ENCODE results near the gene UGT1A4. TPM values are rescaled to one million over a fixed set of nuclear protein-coding genes. Genes with fewer than 3 reads are reported as not detected.

Gene UGT1A4
- total RNA-seq, 1 experiment from 2014 or later: not detected

DNA sequence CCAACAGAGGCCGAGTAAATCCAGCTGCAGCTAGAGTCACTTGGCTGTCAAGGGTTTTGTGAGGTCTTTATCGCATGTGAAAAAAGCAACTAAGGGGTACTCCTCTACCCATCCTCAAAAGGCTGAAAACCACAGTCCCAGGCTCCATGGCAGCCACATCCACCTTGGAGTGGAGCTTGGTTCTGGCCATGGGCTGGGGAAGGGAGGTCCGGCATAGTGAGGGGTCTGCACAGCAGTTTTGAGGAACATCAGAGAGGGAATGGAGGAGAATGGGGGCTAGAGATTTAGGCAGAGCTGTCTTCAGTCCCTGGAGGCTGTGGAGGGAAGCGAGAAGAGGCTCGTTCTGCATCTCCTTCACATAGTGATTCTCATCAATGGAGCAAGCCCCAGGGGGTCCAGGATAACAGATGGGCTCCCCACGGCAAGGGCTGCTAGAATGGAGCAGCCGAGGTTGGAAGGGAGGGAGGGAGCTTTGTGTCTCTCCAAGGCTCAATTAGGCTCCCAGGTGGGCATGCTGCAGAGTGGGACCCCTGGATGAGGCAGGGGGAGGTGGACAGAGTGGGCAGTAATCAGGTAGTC is 80.6 kb downstream of the UGT1A4 start:
- H3K36me3 ChIP-seq (replicated peaks; ENCODE audit: control insufficient read depth, insufficient read depth, low read length): no peaks in the 10 kb centered on the region
- H3K4me3 ChIP-seq (ENCODE audit: insufficient read depth, low read depth, low read length): no peak overlapping the region
- DNase-seq: peak; percentile 22
- no peaks in the 10 kb centered on the region for H3K27me3 ChIP-seq (ENCODE audit: control insufficient read depth, insufficient read depth, low read length)

DNA sequence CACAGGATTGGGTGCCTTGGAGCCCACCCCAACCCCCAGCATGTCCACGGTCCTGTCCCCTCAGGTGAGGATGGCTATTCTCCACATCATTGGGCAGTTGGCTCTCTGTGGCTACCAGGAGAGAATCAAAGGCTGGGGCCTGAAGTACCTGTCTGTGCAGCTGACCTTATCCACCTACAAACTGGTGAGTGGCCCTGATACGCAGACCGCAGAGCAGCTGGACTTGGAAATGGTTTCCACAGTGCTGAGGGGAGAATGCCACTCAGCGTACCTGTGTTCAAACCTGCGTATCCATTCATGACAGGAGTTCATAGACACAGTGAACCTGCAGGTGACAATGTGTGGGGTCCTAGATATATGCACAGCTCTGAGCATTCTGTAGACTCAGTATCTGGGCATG is 81.2 kb downstream of the UGT1A4 start:
- H3K27me3 ChIP-seq (ENCODE audit: control insufficient read depth, insufficient read depth, low read length): no peaks in the 10 kb centered on the region

DNA sequence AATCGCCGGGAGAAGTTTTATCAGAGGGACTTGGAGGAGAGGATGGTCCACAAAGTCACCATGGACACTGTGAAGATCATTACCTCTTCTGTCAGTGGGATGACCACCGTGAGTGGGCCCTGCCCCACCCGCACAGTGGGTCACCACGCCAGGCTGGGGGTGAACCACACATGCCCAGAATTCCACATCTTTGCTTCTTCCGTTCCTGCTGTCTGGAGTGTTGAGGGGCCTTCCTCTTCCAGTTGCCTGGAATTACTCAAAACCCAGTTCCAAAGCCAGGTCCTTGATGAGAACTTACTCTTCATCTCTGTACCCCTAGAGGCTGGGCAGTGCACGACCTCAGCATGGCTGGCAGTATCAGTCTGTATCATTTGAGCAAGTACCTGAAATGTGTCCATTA is 81.7 kb downstream of the UGT1A4 start:
- DNase-seq: peak; percentile 8
- no peaks in the 10 kb centered on the region for H3K27me3 ChIP-seq (ENCODE audit: control insufficient read depth, insufficient read depth, low read length)
- no peak overlapping the region for H3K4me3 ChIP-seq (ENCODE audit: insufficient read depth, low read depth, low read length)
- no peaks in the 10 kb centered on the region for H3K36me3 ChIP-seq (replicated peaks; ENCODE audit: control insufficient read depth, insufficient read depth, low read length)

More for the DNA sequence above, 81.2 kb downstream of the UGT1A4 start:
- no peak overlapping the region for H3K4me3 ChIP-seq (ENCODE audit: insufficient read depth, low read depth, low read length)
- H3K36me3 ChIP-seq (replicated peaks; ENCODE audit: control insufficient read depth, insufficient read depth, low read length): no peaks in the 10 kb centered on the region
- no peak for DNase-seq

DNA sequence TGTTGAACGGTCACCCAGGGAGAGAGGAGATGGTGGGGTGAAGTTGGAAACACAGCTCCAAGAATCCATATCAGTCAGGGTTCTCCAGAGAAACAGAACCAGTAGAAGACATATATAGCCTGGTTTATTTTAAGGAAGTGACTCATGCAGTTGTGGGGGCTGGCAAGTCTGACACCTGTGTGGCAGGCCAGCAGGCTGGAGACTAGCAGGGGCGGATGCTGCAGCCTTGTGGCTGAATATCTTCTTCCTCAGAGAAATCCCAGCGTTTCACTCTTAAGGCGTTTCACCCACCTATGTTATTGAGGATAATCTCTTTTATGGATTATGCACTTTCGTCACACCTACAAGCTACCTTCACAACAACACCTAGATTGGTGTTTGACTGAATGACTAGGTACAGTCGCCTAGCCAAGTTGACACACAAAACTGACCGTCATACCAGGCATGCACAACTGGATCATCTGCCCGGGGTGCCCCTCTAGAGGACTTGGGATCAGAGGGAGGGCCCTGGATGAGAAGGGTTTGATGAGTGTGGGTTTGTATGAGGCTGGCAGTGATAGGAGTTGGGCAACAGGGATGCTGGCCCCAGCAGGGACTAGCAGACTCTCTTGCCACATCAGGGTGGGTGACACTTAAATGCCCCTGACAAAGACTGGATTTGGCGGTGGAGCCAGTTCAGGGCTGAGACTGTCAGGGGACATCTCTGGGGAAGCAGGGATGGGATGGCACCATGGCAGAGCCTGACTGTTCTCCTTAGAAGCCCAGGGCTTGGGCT is 83.0 kb downstream of the UGT1A4 start:
- no peak overlapping the region for H3K4me3 ChIP-seq (ENCODE audit: insufficient read depth, low read depth, low read length)
- H3K27me3 ChIP-seq (ENCODE audit: control insufficient read depth, insufficient read depth, low read length): no peaks in the 10 kb centered on the region
- peak; percentile 8 for DNase-seq
- H3K36me3 ChIP-seq (replicated peaks; ENCODE audit: control insufficient read depth, insufficient read depth, low read length): no peaks in the 10 kb centered on the region

DNA sequence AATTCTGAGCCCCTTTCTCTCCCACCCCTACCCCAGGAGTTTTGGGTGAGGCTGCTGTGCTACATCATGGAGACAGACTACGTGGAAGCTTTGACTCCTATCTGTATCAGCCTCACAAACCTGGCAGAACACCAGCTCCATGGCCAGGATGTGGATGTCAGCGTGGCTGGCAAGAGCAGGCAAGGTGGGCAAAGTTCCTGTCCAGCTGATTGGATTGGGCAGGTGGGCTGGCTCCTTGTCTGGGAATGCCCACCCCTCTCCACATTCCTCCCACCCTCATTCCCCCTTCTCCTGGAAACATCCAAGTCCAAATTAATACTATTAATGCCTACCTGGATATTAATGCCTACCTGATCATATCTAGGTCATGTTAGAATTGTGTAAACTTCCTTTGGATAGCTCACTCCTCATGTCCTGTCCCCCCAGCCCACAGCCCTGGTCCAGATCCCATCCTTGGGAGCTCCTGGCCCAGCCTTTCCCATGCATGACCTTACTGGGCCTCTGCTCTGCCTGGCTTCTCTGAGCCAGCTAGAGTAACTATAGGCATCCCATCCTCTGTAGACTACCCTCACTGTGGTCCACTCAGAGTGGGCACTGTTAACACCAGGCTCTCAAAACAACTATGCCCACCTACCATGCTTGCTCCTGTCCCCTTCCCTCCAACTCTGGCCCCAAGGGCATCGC is 83.7 kb downstream of the UGT1A4 start:
- Histone ChIP-seq H3K36me3 (replicated peaks; ENCODE audit: control insufficient read depth, insufficient read depth, low read length) (no peaks in the 10 kb centered on the region), H3K27me3 (ENCODE audit: control insufficient read depth, insufficient read depth, low read length) (no peaks in the 10 kb centered on the region), H3K4me3 (ENCODE audit: insufficient read depth, low read depth, low read length) (no peak overlapping the region)
- peak; percentile 10 for DNase-seq

DNA sequence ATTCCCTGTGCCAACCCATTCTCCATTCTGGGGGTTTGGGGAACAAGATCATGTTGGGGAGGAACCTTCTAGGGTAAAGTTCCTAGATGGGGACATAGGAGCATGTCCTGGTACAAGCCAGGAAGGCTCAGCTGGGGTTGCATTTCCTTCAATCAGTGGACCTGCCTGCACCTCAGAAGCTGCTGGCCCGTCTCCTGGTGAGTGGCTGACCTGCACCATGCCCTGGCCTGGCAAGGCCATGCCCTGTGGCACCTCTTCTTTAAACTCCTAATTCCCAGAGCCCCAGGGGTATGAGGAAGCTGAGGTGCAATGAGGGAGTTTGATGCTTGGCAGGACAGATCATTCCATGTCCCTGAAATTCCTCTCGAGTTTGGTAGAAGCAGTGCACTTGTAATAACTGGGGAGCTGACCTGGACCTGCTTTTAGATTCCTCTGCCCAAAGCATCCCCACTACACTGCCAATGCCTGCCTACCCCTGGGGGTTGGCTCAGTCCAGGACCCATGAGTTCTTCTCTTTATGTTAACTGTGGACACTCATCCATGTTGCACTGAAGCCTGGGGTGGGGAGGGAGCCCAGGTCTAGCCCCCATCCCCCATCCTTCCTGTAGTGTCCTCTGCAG is 84.9 kb downstream of the UGT1A4 start:
- H3K36me3 ChIP-seq (replicated peaks; ENCODE audit: control insufficient read depth, insufficient read depth, low read length): no peaks in the 10 kb centered on the region
- DNase-seq: no peak
- H3K4me3 ChIP-seq (ENCODE audit: insufficient read depth, low read depth, low read length): no peak overlapping the region
- H3K27me3 ChIP-seq (ENCODE audit: control insufficient read depth, insufficient read depth, low read length): no peaks in the 10 kb centered on the region

DNA sequence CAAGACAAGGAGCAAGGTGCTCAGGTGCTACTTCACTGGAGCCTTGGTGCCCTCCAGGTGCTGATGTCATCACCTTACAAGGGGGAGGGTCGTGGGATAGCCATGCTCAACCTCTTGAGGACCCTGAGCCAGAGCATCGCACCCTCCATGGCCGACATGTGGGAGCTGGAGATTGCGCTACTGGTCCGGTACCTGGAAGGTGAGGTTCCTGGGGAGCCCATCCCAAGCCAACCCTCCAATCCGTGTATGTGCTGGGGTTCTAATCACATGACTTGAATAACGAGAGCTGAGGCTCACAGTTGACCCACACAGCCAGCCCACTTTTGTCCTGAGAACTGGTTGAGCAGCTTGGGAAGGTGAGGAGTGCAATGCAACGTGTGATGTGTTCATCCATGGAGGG is 85.5 kb downstream of the UGT1A4 start:
- peak; percentile 7 for DNase-seq
- H3K4me3 ChIP-seq (ENCODE audit: insufficient read depth, low read depth, low read length): no peak overlapping the region

DNA sequence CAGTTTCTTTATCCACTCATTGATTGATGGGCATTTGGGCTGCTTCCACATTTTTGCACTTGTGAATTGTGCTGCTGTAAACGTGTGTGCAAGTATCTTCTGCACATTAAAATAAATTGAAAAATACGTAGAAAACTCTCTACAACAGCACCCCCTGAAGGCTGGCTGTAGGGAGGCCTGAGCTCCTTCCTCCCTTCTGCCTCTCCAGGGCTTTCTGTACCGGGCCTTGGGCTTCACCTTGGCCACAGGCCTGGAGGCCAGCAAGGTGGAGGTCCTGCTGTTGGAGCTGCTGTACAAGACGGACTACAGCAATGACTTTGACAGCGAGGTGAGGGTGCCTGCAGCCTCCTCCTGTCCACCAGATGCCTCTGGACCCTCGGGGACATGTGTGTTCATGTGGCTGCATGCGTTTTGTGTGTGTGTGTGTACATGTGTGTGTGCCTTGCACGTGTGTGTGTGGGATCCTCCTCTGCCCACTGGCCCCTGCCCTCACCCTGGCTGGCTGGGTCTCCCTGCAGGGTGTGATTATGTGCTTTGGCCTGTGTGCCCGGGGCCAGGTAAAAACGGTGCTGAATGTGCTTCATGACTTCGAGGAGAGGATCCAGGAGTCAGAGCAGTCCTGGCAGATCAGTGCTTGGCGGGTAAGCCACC is 88.8 kb downstream of the UGT1A4 start:
- H3K36me3 ChIP-seq (replicated peaks; ENCODE audit: control insufficient read depth, insufficient read depth, low read length): no peaks in the 10 kb centered on the region
- no peak overlapping the region for H3K4me3 ChIP-seq (ENCODE audit: insufficient read depth, low read depth, low read length)
- no peak for DNase-seq
- no peaks in the 10 kb centered on the region for H3K27me3 ChIP-seq (ENCODE audit: control insufficient read depth, insufficient read depth, low read length)

More for the DNA sequence above, 85.5 kb downstream of the UGT1A4 start:
- Histone ChIP-seq H3K27me3 (ENCODE audit: control insufficient read depth, insufficient read depth, low read length) (no peaks in the 10 kb centered on the region), H3K36me3 (replicated peaks; ENCODE audit: control insufficient read depth, insufficient read depth, low read length) (no peaks in the 10 kb centered on the region)

DNA sequence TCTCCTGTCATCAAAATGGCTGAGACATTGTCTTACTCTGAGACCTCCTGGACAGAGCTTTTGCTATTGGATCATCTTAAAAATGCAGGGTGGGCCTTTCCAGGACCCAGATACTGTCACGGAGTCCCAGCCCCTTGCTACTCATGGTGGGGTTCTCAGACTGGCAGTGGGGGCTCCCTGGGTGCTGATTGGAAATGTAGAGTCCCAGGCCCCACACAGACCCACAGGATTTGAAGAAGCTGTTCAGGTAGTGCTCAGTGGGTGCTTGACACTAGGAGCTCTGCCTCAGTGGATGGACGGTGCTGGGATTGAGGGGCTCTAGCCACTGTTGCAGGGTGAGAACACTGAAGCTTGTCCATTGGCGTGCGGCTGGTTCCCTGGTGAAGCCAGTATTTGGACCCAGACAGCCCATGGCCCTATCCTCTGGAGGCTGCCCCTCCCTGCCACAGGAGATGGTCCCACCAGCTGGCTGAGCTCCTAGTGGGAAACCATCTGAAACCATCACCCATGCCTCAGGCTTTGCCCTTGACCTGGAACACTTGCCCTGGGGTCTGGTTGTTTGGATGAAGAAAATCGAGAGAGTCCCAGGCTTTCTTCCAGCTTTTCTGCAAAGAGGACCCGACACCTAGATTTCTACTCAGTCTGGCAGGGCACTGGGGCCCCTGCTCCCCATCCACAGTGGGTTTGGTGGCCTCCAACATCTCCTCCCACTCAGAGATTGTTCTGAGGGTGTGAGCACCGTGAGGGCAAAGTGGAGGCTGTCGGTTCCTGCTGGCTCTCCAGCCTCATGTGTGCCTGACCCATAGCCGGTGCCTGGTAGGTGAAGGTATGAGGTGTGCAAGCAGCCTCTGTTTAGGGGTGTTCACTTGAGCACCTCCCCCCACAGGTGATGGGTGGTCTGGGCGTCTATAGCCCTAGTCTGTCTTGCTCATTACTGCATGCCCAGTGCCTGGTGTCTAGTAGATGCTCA is 89.7 kb downstream of the UGT1A4 start:
- H3K36me3 ChIP-seq (replicated peaks; ENCODE audit: control insufficient read depth, insufficient read depth, low read length): no peaks in the 10 kb centered on the region
- H3K4me3 ChIP-seq (ENCODE audit: insufficient read depth, low read depth, low read length): no peak overlapping the region
- H3K27me3 ChIP-seq (ENCODE audit: control insufficient read depth, insufficient read depth, low read length): no peaks in the 10 kb centered on the region
- no peak for DNase-seq

DNA sequence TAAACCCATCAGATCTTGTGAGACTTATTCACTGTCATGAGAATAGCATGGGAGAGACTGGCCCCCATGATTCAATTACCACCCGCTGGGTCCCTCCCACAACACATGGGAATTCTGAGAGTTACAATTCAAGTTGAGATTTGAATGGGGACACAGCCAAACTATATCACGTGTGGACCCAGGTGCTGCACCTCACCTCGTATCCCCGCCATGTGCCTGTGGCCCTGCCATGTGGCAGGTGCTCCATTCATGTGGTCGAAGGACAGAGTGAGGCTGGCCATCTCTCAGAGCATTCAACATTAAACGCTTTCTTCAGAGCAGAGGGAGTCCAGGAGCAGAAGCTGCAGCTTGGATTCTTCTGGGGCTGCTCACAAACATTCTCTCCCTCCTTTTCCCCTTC is 91.8 kb downstream of the UGT1A4 start:
- no peaks in the 10 kb centered on the region for H3K36me3 ChIP-seq (replicated peaks; ENCODE audit: control insufficient read depth, insufficient read depth, low read length)
- no peaks in the 10 kb centered on the region for H3K27me3 ChIP-seq (ENCODE audit: control insufficient read depth, insufficient read depth, low read length)
- H3K4me3 ChIP-seq (ENCODE audit: insufficient read depth, low read depth, low read length): no peak overlapping the region
- no peak for DNase-seq

DNA sequence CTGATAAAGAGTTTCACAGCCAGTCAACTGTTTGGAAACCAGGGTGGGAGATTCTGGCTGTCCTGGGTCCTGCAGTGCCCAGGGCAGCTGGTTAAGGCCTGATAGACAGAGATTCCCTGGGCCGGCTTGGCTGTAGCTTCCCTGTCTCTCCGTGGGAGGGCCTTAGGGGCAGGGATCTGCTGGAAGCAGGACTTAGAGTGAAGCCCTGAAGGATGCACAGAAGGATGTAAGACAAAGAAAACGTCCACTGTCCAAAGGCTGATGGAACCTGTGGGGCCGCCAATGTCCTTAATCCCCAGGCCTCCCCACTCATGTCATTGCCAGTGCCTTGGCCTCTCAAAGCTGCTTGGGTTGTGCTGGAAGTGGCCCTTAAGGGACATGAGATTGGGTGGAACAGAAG is 92.6 kb downstream of the UGT1A4 start:
- Histone ChIP-seq H3K4me3 (ENCODE audit: insufficient read depth, low read depth, low read length) (no peak overlapping the region), H3K27me3 (ENCODE audit: control insufficient read depth, insufficient read depth, low read length) (no peaks in the 10 kb centered on the region), H3K36me3 (replicated peaks; ENCODE audit: control insufficient read depth, insufficient read depth, low read length) (no peaks in the 10 kb centered on the region)
- no peak for DNase-seq

DNA sequence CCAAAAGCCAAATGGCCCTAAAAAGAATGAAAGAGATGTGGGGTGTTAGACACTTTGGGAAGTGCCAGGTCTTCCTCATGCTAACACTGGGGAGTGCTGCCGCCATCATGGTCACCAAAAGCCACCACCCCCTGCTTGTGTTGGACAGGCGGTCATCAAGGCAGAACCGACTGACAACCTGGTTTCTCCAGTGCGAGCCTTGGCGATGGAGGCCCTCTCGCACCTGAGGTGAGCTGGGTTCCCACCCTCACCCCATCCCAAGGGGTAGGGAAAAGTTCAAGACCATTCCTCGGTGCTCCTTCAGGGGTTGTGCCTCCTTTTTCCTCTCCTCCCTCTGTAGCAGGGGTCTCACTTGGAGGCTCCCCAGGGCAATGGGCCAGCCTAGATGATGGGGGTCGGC is 93.2 kb downstream of the UGT1A4 start:
- no peak overlapping the region for H3K4me3 ChIP-seq (ENCODE audit: insufficient read depth, low read depth, low read length)
- DNase-seq: no peak
- no peaks in the 10 kb centered on the region for H3K36me3 ChIP-seq (replicated peaks; ENCODE audit: control insufficient read depth, insufficient read depth, low read length)
- H3K27me3 ChIP-seq (ENCODE audit: control insufficient read depth, insufficient read depth, low read length): no peaks in the 10 kb centered on the region

DNA sequence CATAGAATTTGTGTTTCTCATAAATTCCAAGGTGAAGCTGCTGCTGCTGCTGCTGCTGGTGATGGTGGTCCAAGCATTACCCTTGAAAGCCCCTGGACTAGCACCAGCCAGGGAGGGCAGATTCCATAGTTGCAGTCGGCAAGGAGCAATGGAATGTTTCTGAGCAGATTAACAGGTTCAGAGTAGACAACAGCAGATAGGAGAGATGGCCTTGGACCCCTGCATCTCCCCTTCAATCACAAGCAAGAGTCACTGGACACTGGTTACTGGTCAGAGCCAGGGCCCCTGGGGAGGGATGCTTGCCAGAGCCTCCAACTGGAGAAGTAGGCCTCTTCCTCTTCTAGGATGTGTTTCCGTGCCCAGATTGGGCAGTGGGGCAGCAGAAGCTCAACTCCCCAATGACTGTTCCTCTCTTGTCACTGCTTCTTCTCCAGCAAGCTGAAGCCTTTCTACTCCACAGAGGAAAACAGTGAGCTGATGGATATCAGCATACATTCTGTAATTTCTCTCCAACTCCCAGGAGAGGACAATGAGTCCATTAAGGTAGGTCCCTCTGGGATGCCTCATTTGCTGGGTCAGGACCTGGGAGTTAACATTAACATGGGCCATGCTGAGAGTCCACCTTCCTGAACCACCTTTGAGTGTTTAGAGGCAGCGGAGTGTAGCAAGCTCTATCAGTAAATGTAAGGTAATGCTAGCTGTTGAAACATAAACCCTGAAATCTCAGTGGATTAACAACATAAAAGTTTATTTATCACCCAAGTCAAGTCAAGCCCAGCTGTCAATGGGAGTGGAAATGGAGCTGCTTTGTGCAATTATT is 94.9 kb downstream of the UGT1A4 start:
- Histone ChIP-seq H3K27me3 (ENCODE audit: control insufficient read depth, insufficient read depth, low read length) (no peaks in the 10 kb centered on the region), H3K4me3 (ENCODE audit: insufficient read depth, low read depth, low read length) (no peak overlapping the region), H3K36me3 (replicated peaks; ENCODE audit: control insufficient read depth, insufficient read depth, low read length) (no peaks in the 10 kb centered on the region)
- no peak for DNase-seq

Measured in H7 (cell line).